GM12874 (cell line): ENCODE results near the gene BTN2A1.

Experiments
- CTCF ChIP-seq: IDR thresholded peaks from 2 replicates; pipeline ENCODE4 v1.5.1; 2011; ENCODE audit warnings: low read depth, mild to moderate bottlenecking, control low read depth, low read length, moderate library complexity; ENCODE audit not compliant: insufficient read depth

BTN2A1 gene

GRCh38 chr6:26454631-26455030 lies 3.1 kb upstream of the BTN2A1 start:
- no peak for TF ChIP-seq CTCF

DNA sequence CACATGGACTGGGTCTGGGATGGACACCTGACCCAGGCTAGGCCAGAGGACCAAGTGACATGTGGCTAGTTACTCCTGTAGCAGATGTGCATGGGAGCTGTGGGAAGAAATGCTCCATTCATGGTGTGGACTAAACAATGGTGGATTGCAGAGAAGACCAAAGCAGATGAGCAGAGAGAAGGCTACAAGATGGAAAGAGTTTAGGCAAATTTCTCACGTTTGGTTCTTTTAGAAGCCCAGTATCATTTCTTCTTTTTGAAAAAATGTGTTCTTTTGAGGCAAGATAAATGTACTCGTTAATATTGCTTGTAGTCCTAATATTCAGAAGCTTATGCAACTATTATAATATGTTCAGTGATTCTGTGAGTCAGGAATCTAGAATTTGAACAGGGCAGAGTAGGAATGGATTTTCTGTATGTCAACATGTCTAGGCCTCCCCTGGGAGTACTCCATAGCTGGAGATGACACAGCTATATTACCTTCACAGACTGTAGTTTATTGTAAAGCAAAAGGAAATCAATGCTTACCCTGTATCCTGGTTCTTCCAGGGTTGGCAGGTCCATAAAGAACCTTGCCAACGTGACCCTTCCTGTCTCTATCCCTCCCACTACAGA lies 2.3 kb upstream of the BTN2A1 start:
- TF ChIP-seq CTCF = no peak

- no peak for TF ChIP-seq CTCF
These were observed 420 bp upstream of the BTN2A1 start for GRCh38 chr6:26457264-26457805.

GRCh38 chr6:26459023-26459810 lies 1.5 kb downstream of the BTN2A1 start:
- no peak for TF ChIP-seq CTCF

GRCh38 chr6:26464014-26464413 lies 6.3 kb downstream of the BTN2A1 start:
- no peak for TF ChIP-seq CTCF

GRCh38 chr6:26464416-26465131 lies 6.8 kb downstream of the BTN2A1 start:
- TF ChIP-seq CTCF = no peak

- TF ChIP-seq CTCF = no peak
These were observed 8.0 kb downstream of the BTN2A1 start for GRCh38 chr6:26465776-26466175.
